GM23338 (cell line): ENCODE results near the gene FBLN1. TPM values are rescaled to one million over a fixed set of nuclear protein-coding genes. Genes with fewer than 3 reads are reported as not detected.

Experiments used
- ATAC-seq: fragments of 200-7000 bp; cut with Tn5 transposase; 3 replicates; pipeline ENCODE4 v1.9.1; 2020
- DNase-seq: peaks from one replicate; pipeline ENCODE4 v3.0.0-alpha.2; 2015; ENCODE audit warnings: low spot score
- H2AFZ ChIP-seq: fragments of 200-600 bp; sonication (generic); 2 replicates; pipeline ENCODE4 v1.8.0; 2016; ENCODE audit warnings: antibody characterized with exemption, mild to moderate bottlenecking, moderate library complexity
- H3F3A ChIP-seq: fragments of 200-600 bp; sonication (generic); replicated peaks from 2 replicates; pipeline ENCODE4 v1.8.0; 2017; ENCODE audit warnings: antibody characterized with exemption, mixed run types, low read depth
- H3K27ac ChIP-seq: fragments of 200-600 bp; sonication (generic); 2 replicates; pipeline ENCODE4 v1.6.1; 2016; ENCODE audit warnings: low read depth
- H3K27me3 ChIP-seq: fragments of 200-600 bp; sonication (generic); 2 replicates; pipeline ENCODE4 v1.8.0; 2016; ENCODE audit warnings: mild to moderate bottlenecking, mixed run types, moderate library complexity; ENCODE audit not compliant: insufficient read depth
- H3K36me3 ChIP-seq: fragments of 200-600 bp; sonication (generic); 2 replicates; pipeline ENCODE4 v1.8.0; 2016; ENCODE audit warnings: mild to moderate bottlenecking; ENCODE audit not compliant: insufficient read depth
- H3K4me1 ChIP-seq: fragments of 200-600 bp; sonication (generic); 2 replicates; pipeline ENCODE4 v1.8.0; 2016; ENCODE audit warnings: mild to moderate bottlenecking, moderate library complexity; ENCODE audit not compliant: insufficient read depth
- H3K4me2 ChIP-seq: fragments of 200-600 bp; sonication (generic); 2 replicates; pipeline ENCODE4 v1.7.1; 2017; ENCODE audit warnings: mixed run types
- H3K4me3 ChIP-seq: fragments of 200-600 bp; sonication (generic); 2 replicates; pipeline ENCODE4 v1.6.1; 2016; ENCODE audit warnings: mixed run types
- H3K79me2 ChIP-seq: fragments of 200-600 bp; sonication (generic); replicated peaks from 2 replicates; pipeline ENCODE4 v1.8.0; 2017; ENCODE audit warnings: mild to moderate bottlenecking; ENCODE audit not compliant: insufficient read depth
- H3K9me2 ChIP-seq: fragments of 200-600 bp; sonication (generic); 2 replicates; pipeline ENCODE4 v1.8.0; 2017; ENCODE audit not compliant: insufficient read depth
- H4K20me1 ChIP-seq: fragments of 200-600 bp; sonication (generic); replicated peaks from 2 replicates; pipeline ENCODE4 v1.8.0; 2017; ENCODE audit warnings: mild to moderate bottlenecking; ENCODE audit not compliant: insufficient read depth
- H3K27ac Mint-ChIP-seq: 2 replicates; pipeline ENCODE4 v1.8.0; 2020; ENCODE audit warnings: inconsistent platforms, mild to moderate bottlenecking, moderate library complexity, mixed read lengths
- H3K27me3 Mint-ChIP-seq: 3 replicates; pipeline ENCODE4 v1.8.0; 2022; ENCODE audit warnings: low read depth, mild to moderate bottlenecking, moderate library complexity, mixed read lengths, inconsistent platforms; ENCODE audit not compliant: insufficient read depth, poor library complexity
- H3K36me3 Mint-ChIP-seq: 3 replicates; pipeline ENCODE4 v1.8.0; 2021; ENCODE audit warnings: low read depth, mild to moderate bottlenecking, inconsistent platforms, moderate library complexity, mixed read lengths
- H3K4me1 Mint-ChIP-seq: 3 replicates; pipeline ENCODE4 v1.8.0; 2020; ENCODE audit warnings: mild to moderate bottlenecking, inconsistent platforms, mixed read lengths
- H3K4me3 Mint-ChIP-seq: 3 replicates; pipeline ENCODE4 v1.8.0; 2021; ENCODE audit warnings: moderate library complexity, mild to moderate bottlenecking, inconsistent platforms, mixed read lengths
- H3K9me3 Mint-ChIP-seq: 3 replicates; pipeline ENCODE4 v1.8.0; 2020; ENCODE audit warnings: moderate library complexity, mild to moderate bottlenecking, inconsistent platforms, mixed read lengths
- EZH2 ChIP-seq: fragments of 200-600 bp; sonication (generic); IDR thresholded peaks from one replicate; pipeline ENCODE4 v1.8.0; 2017; ENCODE audit warnings: antibody characterized with exemption, mild to moderate bottlenecking, low read depth; ENCODE audit not compliant: unreplicated experiment
- EZH2phosphoT487 ChIP-seq: fragments of 200-600 bp; sonication (generic); IDR thresholded peaks from one replicate; pipeline ENCODE4 v1.8.1; 2018; ENCODE audit warnings: antibody characterized with exemption; ENCODE audit not compliant: unreplicated experiment
- JUNB ChIP-seq: IDR thresholded peaks from one replicate; pipeline ENCODE4 v1.6.1; 2016; ENCODE audit warnings: antibody characterized with exemption; ENCODE audit not compliant: unreplicated experiment
- POLR2AphosphoS5 ChIP-seq: IDR thresholded peaks from 2 replicates; pipeline ENCODE4 v1.6.1; 2016; ENCODE audit warnings: antibody characterized with exemption, low read depth
- ZNF114 ChIP-seq: fragments of 250-450 bp; sonication (Bioruptor Pico); IDR thresholded peaks from 2 replicates; pipeline ENCODE4 v1.5.0; 2020; ENCODE audit warnings: mild to moderate bottlenecking, moderate library complexity
- polyA plus RNA-seq: library from polyadenylated mRNA; unstranded; fragments of >200 nt; fragmentation: Nextera tagmentation; extraction: Ambion mirVana; gene quantifications from 2 replicates; pipeline ENCODE4 v1.2.1, GENCODE V29; 2016
- total RNA-seq: library from RNA; depleted of rRNA; stranded (reverse); fragments of >200 nt; shearing (Covaris generic); gene quantifications from 2 replicates; pipeline ENCODE4 v1.2.3, GENCODE V29; 2014
- TF ChIP-seq, protein P1 (sequence below): IDR thresholded peaks from one replicate; pipeline ENCODE4 v1.6.1; 2018; ENCODE audit warnings: antibody characterized with exemption; ENCODE audit not compliant: unreplicated experiment
- TF ChIP-seq, protein P2 (sequence below): fragments of 250-450 bp; sonication (Bioruptor Pico); IDR thresholded peaks from 2 replicates; pipeline ENCODE4 v1.5.0; 2020; ENCODE audit warnings: mild to moderate bottlenecking, moderate library complexity
- TF ChIP-seq, protein P3 (sequence below): IDR thresholded peaks from 2 replicates; pipeline ENCODE4 v1.6.1; 2016; ENCODE audit warnings: antibody characterized with exemption

The FBLN1 gene
- total and polyA plus RNA-seq, 2 experiments from 2014 or later, result 90.1 to 137 TPM

DNA sequence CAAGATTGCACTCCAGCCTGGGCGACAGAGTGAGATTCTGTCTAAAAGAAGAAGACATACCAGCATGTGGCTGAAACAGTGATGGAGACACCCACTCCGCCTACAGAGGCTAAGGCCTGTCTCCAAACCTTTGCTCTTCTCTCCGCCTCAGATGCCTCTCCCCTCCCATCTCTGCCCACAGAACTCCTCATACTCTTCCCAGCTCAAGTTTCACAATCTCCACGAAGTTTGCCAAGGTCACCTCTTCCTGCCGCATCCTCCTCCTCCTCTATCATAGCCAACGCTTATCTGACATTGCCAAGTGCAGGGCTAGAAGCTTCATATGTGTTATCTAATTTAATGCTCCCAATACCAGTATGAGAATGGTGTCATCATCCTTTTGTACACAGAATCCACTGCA, 25.9 kb upstream of the FBLN1 start:
- Histone ChIP-seq H3K4me2 (no peak overlapping the region), H2AFZ (no peak overlapping the region), H3K79me2 (no peaks in the 10 kb centered on the region), H3K27me3 (no peaks in the 10 kb centered on the region), H4K20me1 (no peaks in the 10 kb centered on the region), H3K27ac (no peak overlapping the region), H3K4me3 (no peak overlapping the region), H3K4me1 (peaks cover 5% of the 10 kb centered on the region; the same call in 1 of the 2 replicates), H3K36me3 (no peaks in the 10 kb centered on the region), H3K9me2 (no peaks in the 10 kb centered on the region), H3F3A (no peaks in the 10 kb centered on the region)
- no peak overlapping the region for H3K27ac Mint-ChIP-seq
- DNase-seq (no peak), ATAC-seq (no peak)
- peaks cover 7% of the 10 kb centered on the region for H3K27me3 Mint-ChIP-seq
- TF ChIP-seq EZH2phosphoT487, result no peak
- no peak overlapping the region for H3K4me3 Mint-ChIP-seq
- H3K9me3 Mint-ChIP-seq, result 0 out of 3 replicates have a peak, but pooled peaks cover 4% of the 10 kb centered on the region
- H3K36me3 Mint-ChIP-seq, result no peaks in the 10 kb centered on the region
- H3K4me1 Mint-ChIP-seq, result no peaks in the 10 kb centered on the region; the same call in 2 of the 3 replicates

DNA sequence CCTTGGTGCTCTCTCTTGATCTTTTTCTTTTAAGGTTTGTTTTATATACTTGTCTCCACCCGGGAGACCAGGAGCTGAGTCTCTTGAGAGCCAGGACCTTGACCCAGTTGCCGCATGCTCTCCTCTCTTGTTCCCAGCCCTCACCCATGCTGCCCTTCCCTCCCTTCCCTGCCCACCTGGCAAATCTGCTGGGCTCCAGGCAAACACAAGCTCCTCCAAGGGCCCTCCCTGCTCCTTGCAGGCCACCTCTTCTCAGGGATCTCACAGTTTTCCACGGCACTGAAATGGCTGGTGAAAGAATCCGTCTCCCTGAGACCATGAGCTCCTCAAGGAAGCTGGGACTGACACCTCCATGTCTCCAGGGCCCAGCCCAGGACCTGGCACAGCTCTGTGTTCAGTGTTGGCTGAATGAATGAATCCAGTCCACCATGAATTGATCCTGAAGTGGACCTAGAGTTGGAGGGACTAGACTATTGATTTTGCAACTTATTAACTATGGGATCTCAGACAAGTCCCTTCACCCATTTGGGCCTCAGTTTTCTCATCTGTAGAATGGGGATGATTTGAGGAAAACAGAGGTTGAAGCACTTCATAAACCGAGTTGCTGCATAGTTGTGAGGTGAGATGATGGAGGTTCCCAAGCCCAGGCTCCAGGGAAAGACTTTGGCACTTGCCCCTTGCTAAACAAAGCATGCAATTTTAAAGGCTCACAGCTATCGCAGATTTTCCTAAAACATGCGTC, 25.1 kb upstream of the FBLN1 start:
- Histone ChIP-seq H4K20me1 (no peaks in the 10 kb centered on the region), H3K27me3 (no peaks in the 10 kb centered on the region), H3K4me2 (no peak overlapping the region), H3K4me3 (no peak overlapping the region), H3K27ac (no peak overlapping the region), H3F3A (no peaks in the 10 kb centered on the region), H3K4me1 (peaks cover 5% of the 10 kb centered on the region; the same call in 1 of the 2 replicates), H3K9me2 (no peaks in the 10 kb centered on the region), H3K36me3 (no peaks in the 10 kb centered on the region), H2AFZ (no peak overlapping the region), H3K79me2 (no peaks in the 10 kb centered on the region)
- ATAC-seq (no peak), DNase-seq (no peak)
- Mint-ChIP-seq H3K9me3 (0 out of 3 replicates have a peak, but pooled peaks cover 4% of the 10 kb centered on the region), H3K4me1 (no peaks in the 10 kb centered on the region; the same call in 2 of the 3 replicates), H3K36me3 (no peaks in the 10 kb centered on the region), H3K27ac (no peak overlapping the region), H3K27me3 (peaks cover 7% of the 10 kb centered on the region), H3K4me3 (no peak overlapping the region)
- TF ChIP-seq JUNB, result no peak
- TF ChIP-seq, protein P1, sequence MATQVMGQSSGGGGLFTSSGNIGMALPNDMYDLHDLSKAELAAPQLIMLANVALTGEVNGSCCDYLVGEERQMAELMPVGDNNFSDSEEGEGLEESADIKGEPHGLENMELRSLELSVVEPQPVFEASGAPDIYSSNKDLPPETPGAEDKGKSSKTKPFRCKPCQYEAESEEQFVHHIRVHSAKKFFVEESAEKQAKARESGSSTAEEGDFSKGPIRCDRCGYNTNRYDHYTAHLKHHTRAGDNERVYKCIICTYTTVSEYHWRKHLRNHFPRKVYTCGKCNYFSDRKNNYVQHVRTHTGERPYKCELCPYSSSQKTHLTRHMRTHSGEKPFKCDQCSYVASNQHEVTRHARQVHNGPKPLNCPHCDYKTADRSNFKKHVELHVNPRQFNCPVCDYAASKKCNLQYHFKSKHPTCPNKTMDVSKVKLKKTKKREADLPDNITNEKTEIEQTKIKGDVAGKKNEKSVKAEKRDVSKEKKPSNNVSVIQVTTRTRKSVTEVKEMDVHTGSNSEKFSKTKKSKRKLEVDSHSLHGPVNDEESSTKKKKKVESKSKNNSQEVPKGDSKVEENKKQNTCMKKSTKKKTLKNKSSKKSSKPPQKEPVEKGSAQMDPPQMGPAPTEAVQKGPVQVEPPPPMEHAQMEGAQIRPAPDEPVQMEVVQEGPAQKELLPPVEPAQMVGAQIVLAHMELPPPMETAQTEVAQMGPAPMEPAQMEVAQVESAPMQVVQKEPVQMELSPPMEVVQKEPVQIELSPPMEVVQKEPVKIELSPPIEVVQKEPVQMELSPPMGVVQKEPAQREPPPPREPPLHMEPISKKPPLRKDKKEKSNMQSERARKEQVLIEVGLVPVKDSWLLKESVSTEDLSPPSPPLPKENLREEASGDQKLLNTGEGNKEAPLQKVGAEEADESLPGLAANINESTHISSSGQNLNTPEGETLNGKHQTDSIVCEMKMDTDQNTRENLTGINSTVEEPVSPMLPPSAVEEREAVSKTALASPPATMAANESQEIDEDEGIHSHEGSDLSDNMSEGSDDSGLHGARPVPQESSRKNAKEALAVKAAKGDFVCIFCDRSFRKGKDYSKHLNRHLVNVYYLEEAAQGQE, result no peak
- no peak for TF ChIP-seq ZNF114
- no peak for TF ChIP-seq POLR2AphosphoS5
- TF ChIP-seq, protein P2, sequence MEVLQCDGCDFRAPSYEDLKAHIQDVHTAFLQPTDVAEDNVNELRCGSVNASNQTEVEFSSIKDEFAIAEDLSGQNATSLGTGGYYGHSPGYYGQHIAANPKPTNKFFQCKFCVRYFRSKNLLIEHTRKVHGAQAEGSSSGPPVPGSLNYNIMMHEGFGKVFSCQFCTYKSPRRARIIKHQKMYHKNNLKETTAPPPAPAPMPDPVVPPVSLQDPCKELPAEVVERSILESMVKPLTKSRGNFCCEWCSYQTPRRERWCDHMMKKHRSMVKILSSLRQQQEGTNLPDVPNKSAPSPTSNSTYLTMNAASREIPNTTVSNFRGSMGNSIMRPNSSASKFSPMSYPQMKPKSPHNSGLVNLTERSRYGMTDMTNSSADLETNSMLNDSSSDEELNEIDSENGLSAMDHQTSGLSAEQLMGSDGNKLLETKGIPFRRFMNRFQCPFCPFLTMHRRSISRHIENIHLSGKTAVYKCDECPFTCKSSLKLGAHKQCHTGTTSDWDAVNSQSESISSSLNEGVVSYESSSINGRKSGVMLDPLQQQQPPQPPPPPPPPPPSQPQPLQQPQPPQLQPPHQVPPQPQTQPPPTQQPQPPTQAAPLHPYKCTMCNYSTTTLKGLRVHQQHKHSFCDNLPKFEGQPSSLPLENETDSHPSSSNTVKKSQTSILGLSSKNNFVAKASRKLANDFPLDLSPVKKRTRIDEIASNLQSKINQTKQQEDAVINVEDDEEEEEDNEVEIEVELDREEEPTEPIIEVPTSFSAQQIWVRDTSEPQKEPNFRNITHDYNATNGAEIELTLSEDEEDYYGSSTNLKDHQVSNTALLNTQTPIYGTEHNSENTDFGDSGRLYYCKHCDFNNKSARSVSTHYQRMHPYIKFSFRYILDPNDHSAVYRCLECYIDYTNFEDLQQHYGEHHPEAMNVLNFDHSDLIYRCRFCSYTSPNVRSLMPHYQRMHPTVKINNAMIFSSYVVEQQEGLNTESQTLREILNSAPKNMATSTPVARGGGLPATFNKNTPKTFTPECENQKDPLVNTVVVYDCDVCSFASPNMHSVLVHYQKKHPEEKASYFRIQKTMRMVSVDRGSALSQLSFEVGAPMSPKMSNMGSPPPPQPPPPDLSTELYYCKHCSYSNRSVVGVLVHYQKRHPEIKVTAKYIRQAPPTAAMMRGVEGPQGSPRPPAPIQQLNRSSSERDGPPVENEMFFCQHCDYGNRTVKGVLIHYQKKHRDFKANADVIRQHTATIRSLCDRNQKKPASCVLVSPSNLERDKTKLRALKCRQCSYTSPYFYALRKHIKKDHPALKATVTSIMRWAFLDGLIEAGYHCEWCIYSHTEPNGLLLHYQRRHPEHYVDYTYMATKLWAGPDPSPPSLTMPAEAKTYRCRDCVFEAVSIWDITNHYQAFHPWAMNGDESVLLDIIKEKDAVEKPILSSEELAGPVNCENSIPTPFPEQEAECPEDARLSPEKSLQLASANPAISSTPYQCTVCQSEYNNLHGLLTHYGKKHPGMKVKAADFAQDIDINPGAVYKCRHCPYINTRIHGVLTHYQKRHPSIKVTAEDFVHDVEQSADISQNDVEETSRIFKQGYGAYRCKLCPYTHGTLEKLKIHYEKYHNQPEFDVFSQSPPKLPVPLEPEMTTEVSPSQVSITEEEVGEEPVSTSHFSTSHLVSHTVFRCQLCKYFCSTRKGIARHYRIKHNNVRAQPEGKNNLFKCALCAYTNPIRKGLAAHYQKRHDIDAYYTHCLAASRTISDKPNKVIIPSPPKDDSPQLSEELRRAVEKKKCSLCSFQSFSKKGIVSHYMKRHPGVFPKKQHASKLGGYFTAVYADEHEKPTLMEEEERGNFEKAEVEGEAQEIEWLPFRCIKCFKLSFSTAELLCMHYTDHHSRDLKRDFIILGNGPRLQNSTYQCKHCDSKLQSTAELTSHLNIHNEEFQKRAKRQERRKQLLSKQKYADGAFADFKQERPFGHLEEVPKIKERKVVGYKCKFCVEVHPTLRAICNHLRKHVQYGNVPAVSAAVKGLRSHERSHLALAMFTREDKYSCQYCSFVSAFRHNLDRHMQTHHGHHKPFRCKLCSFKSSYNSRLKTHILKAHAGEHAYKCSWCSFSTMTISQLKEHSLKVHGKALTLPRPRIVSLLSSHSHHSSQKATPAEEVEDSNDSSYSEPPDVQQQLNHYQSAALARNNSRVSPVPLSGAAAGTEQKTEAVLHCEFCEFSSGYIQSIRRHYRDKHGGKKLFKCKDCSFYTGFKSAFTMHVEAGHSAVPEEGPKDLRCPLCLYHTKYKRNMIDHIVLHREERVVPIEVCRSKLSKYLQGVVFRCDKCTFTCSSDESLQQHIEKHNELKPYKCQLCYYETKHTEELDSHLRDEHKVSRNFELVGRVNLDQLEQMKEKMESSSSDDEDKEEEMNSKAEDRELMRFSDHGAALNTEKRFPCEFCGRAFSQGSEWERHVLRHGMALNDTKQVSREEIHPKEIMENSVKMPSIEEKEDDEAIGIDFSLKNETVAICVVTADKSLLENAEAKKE (CRISPR knock-in tag), result no peak
- TF ChIP-seq, protein P3, sequence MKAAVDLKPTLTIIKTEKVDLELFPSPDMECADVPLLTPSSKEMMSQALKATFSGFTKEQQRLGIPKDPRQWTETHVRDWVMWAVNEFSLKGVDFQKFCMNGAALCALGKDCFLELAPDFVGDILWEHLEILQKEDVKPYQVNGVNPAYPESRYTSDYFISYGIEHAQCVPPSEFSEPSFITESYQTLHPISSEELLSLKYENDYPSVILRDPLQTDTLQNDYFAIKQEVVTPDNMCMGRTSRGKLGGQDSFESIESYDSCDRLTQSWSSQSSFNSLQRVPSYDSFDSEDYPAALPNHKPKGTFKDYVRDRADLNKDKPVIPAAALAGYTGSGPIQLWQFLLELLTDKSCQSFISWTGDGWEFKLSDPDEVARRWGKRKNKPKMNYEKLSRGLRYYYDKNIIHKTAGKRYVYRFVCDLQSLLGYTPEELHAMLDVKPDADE, result no peak
- TF ChIP-seq EZH2, result no peak
